IMR-90 (cell line): Measurements from ENCODE around the gene HAAO.

Experiments
- BHLHE40 ChIP-seq: fragments of 150-350 bp; IDR thresholded peaks from 2 replicates; pipeline ENCODE4 v1.6.1; 2016; ENCODE audit warnings: mild to moderate bottlenecking, low read depth, low read length
- CEBPB ChIP-seq: IDR thresholded peaks from 2 replicates; pipeline ENCODE4 v1.6.1; 2012; ENCODE audit warnings: low read depth, low read length, improper control_type of control experiment
- FOS ChIP-seq: fragments of 150-350 bp; IDR thresholded peaks from 2 replicates; pipeline ENCODE4 v1.6.1; 2016; ENCODE audit warnings: low read depth, low read length
- MAFK ChIP-seq: IDR thresholded peaks from 2 replicates; pipeline ENCODE4 v1.6.1; 2012; ENCODE audit warnings: low read depth, low read length, improper control_type of control experiment
- MAZ ChIP-seq: IDR thresholded peaks from 2 replicates; pipeline ENCODE4 v1.6.1; 2012; ENCODE audit warnings: low read depth, mild to moderate bottlenecking, low read length, improper control_type of control experiment, moderate library complexity, borderline replicate concordance
- MXI1 ChIP-seq: IDR thresholded peaks from 2 replicates; pipeline ENCODE4 v1.6.1; 2012; ENCODE audit warnings: low read depth, mild to moderate bottlenecking, low read length, moderate library complexity, borderline replicate concordance
- NFE2L2 ChIP-seq: fragments of 150-350 bp; IDR thresholded peaks from 2 replicates; pipeline ENCODE4 v1.6.1; 2016; ENCODE audit warnings: low read depth, mild to moderate bottlenecking, low read length
- POLR2A ChIP-seq: IDR thresholded peaks from 2 replicates; pipeline ENCODE4 v1.6.1; 2012; ENCODE audit warnings: mild to moderate bottlenecking, low read depth, low read length
- RAD21 ChIP-seq: IDR thresholded peaks from 2 replicates; pipeline ENCODE4 v1.6.1; 2012; ENCODE audit warnings: low read length, improper control_type of control experiment
- RCOR1 ChIP-seq: IDR thresholded peaks from 2 replicates; pipeline ENCODE4 v1.6.1; 2012; ENCODE audit warnings: mild to moderate bottlenecking, low read length, improper control_type of control experiment; ENCODE audit not compliant: insufficient replicate concordance
- RFX5 ChIP-seq: IDR thresholded peaks from 2 replicates; pipeline ENCODE4 v1.8.0; 2012; ENCODE audit warnings: low read depth, mild to moderate bottlenecking, low read length, moderate library complexity
- SMC3 ChIP-seq: fragments of 150-350 bp; IDR thresholded peaks from 2 replicates; pipeline ENCODE4 v1.6.1; 2016; ENCODE audit warnings: low read depth, mild to moderate bottlenecking, antibody characterized with exemption, low read length, moderate library complexity
- TF ChIP-seq, protein P1 (sequence below): conservative IDR thresholded peaks from 2 replicates; pipeline ENCODE4 v1.5.1; 2012; ENCODE audit warnings: mild to moderate bottlenecking, low read depth, low read length, improper control_type of control experiment
- TF ChIP-seq, protein P2 (sequence below): fragments of 150-350 bp; IDR thresholded peaks from 2 replicates; pipeline ENCODE4 v1.6.1; 2016; ENCODE audit warnings: low read depth, mild to moderate bottlenecking, low read length, moderate library complexity, borderline replicate concordance

DNA sequence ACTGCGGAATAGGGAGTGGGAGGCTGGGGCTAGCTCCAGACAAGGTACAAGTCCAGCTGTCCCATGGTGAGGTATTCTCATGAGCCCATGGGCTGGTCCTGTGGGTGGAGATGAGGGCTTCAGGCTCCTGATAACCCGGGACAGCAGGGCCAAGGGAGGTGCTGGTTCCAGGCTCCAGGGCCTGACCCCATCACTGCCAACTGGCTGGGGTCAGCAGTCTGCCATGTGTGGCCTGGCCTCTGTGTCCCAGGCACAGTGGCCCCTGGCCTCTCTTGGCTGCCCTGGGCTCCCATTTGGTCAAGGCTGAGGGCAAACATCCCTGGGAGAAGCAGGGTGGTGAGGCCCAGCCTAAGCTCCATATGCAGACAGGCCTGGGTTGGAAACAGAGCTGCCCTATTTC is 27.5 kb downstream of the HAAO start:
- no peak for TF ChIP-seq RFX5
- no peak for TF ChIP-seq POLR2A
- no peak for TF ChIP-seq RAD21
- no peak for TF ChIP-seq CEBPB
- TF ChIP-seq, protein P1, sequence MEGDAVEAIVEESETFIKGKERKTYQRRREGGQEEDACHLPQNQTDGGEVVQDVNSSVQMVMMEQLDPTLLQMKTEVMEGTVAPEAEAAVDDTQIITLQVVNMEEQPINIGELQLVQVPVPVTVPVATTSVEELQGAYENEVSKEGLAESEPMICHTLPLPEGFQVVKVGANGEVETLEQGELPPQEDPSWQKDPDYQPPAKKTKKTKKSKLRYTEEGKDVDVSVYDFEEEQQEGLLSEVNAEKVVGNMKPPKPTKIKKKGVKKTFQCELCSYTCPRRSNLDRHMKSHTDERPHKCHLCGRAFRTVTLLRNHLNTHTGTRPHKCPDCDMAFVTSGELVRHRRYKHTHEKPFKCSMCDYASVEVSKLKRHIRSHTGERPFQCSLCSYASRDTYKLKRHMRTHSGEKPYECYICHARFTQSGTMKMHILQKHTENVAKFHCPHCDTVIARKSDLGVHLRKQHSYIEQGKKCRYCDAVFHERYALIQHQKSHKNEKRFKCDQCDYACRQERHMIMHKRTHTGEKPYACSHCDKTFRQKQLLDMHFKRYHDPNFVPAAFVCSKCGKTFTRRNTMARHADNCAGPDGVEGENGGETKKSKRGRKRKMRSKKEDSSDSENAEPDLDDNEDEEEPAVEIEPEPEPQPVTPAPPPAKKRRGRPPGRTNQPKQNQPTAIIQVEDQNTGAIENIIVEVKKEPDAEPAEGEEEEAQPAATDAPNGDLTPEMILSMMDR, result no peak
- TF ChIP-seq MAFK, result no peak
- TF ChIP-seq SMC3, result no peak
- no peak for TF ChIP-seq MAZ
- TF ChIP-seq BHLHE40, result no peak
- TF ChIP-seq RCOR1, result no peak
- TF ChIP-seq FOS, result no peak
- TF ChIP-seq NFE2L2, result no peak
- no peak for TF ChIP-seq MXI1
- TF ChIP-seq, protein P2, sequence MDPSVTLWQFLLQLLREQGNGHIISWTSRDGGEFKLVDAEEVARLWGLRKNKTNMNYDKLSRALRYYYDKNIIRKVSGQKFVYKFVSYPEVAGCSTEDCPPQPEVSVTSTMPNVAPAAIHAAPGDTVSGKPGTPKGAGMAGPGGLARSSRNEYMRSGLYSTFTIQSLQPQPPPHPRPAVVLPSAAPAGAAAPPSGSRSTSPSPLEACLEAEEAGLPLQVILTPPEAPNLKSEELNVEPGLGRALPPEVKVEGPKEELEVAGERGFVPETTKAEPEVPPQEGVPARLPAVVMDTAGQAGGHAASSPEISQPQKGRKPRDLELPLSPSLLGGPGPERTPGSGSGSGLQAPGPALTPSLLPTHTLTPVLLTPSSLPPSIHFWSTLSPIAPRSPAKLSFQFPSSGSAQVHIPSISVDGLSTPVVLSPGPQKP, result no peak
